ENCODE results near the gene USO1. TPM values are rescaled to one million over a fixed set of nuclear protein-coding genes. Genes with fewer than 3 reads are reported as not detected.
A peak's percentile ranks its signal among the peaks of the same experiment; 100 is the strongest.

Gene USO1, protein sequence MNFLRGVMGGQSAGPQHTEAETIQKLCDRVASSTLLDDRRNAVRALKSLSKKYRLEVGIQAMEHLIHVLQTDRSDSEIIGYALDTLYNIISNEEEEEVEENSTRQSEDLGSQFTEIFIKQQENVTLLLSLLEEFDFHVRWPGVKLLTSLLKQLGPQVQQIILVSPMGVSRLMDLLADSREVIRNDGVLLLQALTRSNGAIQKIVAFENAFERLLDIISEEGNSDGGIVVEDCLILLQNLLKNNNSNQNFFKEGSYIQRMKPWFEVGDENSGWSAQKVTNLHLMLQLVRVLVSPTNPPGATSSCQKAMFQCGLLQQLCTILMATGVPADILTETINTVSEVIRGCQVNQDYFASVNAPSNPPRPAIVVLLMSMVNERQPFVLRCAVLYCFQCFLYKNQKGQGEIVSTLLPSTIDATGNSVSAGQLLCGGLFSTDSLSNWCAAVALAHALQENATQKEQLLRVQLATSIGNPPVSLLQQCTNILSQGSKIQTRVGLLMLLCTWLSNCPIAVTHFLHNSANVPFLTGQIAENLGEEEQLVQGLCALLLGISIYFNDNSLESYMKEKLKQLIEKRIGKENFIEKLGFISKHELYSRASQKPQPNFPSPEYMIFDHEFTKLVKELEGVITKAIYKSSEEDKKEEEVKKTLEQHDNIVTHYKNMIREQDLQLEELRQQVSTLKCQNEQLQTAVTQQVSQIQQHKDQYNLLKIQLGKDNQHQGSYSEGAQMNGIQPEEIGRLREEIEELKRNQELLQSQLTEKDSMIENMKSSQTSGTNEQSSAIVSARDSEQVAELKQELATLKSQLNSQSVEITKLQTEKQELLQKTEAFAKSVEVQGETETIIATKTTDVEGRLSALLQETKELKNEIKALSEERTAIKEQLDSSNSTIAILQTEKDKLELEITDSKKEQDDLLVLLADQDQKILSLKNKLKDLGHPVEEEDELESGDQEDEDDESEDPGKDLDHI
- 100 to 1,000 TPM in 1 of 9 donors, 10 to 100 TPM in 8; 55.3 to 109 (median 71.4) TPM for total RNA-seq
- polyA plus RNA-seq = 100 to 1,000 TPM in 1 of 3 donors, 10 to 100 TPM in 2; 27.4 to 102 (median 29.4) TPM
- long read RNA-seq, donor 1, full-length matches to known transcripts = 6 of 38 reads
- long read RNA-seq, donor 1, partial matches to known transcripts = 32 of 38 reads
- long read RNA-seq, donor 1, other reads (novel, unspliced or antisense) = 0 of 38 reads
- long read RNA-seq, donor 2, full-length matches to known transcripts = 3 of 18 reads
- long read RNA-seq, donor 2, partial matches to known transcripts = 15 of 18 reads
- long read RNA-seq, donor 2, other reads (novel, unspliced or antisense) = 0 of 18 reads
- long read RNA-seq, donor 3, full-length matches to known transcripts = 9 of 9 reads
- long read RNA-seq, donor 3, partial matches to known transcripts = 0 of 9 reads
- long read RNA-seq, donor 3, other reads (novel, unspliced or antisense) = 0 of 9 reads
- long read RNA-seq, donor 4, full-length matches to known transcripts = 8 of 52 reads
- long read RNA-seq, donor 4, partial matches to known transcripts = 39 of 52 reads
- long read RNA-seq, donor 4, other reads (novel, unspliced or antisense) = 5 of 52 reads
- long read RNA-seq, donor 5, full-length matches to known transcripts = 123 of 137 reads
- long read RNA-seq, donor 5, partial matches to known transcripts = 5 of 137 reads
- long read RNA-seq, donor 5, other reads (novel, unspliced or antisense) = 9 of 137 reads
- long read RNA-seq, donor 6, full-length matches to known transcripts = 4 of 34 reads
- long read RNA-seq, donor 6, partial matches to known transcripts = 25 of 34 reads
- long read RNA-seq, donor 6, other reads (novel, unspliced or antisense) = 5 of 34 reads
- long read RNA-seq, donor 7, partial matches to known transcripts = 5 of 5 reads
- long read RNA-seq, donor 7, other reads (novel, unspliced or antisense) = 0 of 5 reads
- long read RNA-seq, donor 8, full-length matches to known transcripts = 5 of 24 reads
- long read RNA-seq, donor 8, partial matches to known transcripts = 19 of 24 reads
- long read RNA-seq, donor 8, other reads (novel, unspliced or antisense) = 0 of 24 reads
- long read RNA-seq, donor 9, full-length matches to known transcripts = 10 of 30 reads
- long read RNA-seq, donor 9, partial matches to known transcripts = 20 of 30 reads
- long read RNA-seq, donor 9, other reads (novel, unspliced or antisense) = 0 of 30 reads
- long read RNA-seq, donor 10, full-length matches to known transcripts = 2 of 2 reads
- long read RNA-seq, donor 10, partial matches to known transcripts = 0 of 2 reads
- long read RNA-seq, donor 10, other reads (novel, unspliced or antisense) = 0 of 2 reads

DNA sequence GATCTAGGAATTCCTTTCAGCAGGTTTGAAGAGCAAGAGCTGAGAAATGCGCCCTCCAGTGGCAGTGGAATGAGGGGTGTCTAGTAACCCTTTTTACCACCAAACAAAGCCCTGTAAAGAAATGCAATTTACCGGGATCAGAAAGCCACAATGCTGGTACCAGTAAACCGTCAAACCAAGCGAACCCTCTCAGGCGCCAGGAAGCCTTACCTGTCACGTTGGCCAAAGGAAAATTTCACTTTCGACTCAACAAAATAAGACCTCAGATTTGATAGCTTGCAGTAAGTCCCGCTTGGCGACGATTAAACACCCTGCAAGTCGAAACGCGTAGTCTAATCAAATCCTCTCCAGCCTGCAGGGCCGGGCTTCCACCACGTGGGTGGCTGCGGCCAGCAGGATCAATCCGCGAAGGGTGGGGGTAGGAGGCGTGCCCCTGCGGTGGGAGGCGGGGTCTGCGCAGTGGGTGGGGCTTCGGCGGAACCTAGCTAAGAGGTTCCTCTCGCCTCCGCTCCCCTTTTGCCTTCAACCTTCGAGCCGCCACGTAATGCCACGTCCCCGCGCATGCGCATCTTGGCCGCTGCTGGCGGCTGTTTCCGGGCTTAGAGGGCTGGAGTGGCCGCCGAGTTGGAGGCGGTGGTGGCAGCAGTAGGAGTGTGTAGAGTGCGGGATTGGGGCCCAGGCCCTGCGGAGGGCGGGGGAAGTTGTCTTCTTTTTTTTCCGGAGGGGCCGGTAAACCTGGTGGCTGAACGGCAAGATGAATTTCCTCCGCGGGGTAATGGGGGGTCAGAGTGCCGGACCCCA is at the start of gene USO1:
Gene USO1 (plus strand): TSS at position 512 of the 801 bp plus-strand sequence. CDS start 243 bp downstream, at position 755.
- H3K27ac ChIP-seq = peak within 1 kb of the TSS; percentile 83 to 99 (median 99)
- peaks cover 29 to 49% of the 10 kb centered on the region in 2 donors for H3K4me1 ChIP-seq (replicated peaks in 1 of 2)
- no peaks in the 10 kb centered on the region for H3K27me3 ChIP-seq
- DNase-seq = peak; percentile 99 to 100 (median 99)
- TF ChIP-seq, protein P1, sequence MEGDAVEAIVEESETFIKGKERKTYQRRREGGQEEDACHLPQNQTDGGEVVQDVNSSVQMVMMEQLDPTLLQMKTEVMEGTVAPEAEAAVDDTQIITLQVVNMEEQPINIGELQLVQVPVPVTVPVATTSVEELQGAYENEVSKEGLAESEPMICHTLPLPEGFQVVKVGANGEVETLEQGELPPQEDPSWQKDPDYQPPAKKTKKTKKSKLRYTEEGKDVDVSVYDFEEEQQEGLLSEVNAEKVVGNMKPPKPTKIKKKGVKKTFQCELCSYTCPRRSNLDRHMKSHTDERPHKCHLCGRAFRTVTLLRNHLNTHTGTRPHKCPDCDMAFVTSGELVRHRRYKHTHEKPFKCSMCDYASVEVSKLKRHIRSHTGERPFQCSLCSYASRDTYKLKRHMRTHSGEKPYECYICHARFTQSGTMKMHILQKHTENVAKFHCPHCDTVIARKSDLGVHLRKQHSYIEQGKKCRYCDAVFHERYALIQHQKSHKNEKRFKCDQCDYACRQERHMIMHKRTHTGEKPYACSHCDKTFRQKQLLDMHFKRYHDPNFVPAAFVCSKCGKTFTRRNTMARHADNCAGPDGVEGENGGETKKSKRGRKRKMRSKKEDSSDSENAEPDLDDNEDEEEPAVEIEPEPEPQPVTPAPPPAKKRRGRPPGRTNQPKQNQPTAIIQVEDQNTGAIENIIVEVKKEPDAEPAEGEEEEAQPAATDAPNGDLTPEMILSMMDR (IDR thresholded peaks at IDR 0.05) = peak; percentile 69 to 89 (median 80)
- TF ChIP-seq POLR2A (IDR thresholded peaks at IDR 0.05) = peak; percentile 92 to 99
- intact Hi-C loops (cut with DNase I) = loop anchor here in 1 of 2 donors (10.0 kb wide), 1 partner anchor 49 kb away; the partner anchor contains the start of gene G3BP2
- H3K36me3 ChIP-seq (replicated peaks in 1 of 2) = no peaks in the 10 kb centered on the region
- H3K9me3 ChIP-seq (replicated peaks in 1 of 3) = no peaks in the 10 kb centered on the region
- peak within 1 kb of the TSS; percentile 53 to 86 (median 62) for H3K4me3 ChIP-seq
- WGBS, 4 donors = 0% methylated on average over 23 to 48 of the region's 48 CpGs

DNA sequence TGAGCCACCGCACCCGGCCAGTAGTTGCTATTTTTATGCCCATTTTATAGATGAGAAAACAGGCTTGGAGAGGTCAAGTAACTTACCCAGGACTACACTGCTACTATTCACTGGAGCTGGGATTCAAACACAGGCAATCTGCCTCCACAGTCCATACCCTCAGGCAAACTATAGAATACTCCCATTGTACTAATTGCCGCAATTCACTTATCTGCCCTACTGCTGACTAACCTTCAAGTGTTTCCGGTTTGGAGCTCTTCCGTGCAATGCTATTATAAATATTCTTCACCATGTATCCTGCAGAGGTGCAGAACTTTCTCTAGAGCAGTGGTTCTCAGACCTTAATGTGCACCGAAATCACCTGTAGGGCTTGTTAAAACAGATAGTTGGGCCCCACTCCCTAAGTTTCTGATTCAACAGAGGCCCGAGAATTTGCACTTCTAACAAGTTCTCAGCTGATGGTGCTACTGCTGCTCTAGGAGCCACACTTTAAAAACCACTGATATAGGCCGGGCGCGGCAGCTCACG is 49.3 kb upstream of the USO1 start:
- Histone ChIP-seq H3K4me3 (no peak overlapping the region), H3K9me3 (replicated peaks in 1 of 3) (no peaks in the 10 kb centered on the region), H3K27me3 (no peaks in the 10 kb centered on the region), H3K4me1 (replicated peaks in 1 of 2) (peaks cover 13 to 27% of the 10 kb centered on the region in 2 donors), H3K27ac (no peak overlapping the region), H3K36me3 (replicated peaks in 1 of 2) (no peaks in the 10 kb centered on the region)
- no peak for DNase-seq
- 92 to 96% (median 95%) methylated on average over 11 of the region's 11 CpGs for WGBS, 4 donors
- intact Hi-C loops (cut with DNase I) = loop anchor here (5.0 to 10.0 kb wide), 2 partner anchors 42 to 50 kb away; partner anchors contain the start of gene USO1 (in 1 of the 2)
- TF ChIP-seq, protein P1 (IDR thresholded peaks at IDR 0.05) = no peak
- TF ChIP-seq POLR2A (IDR thresholded peaks at IDR 0.05) = no peak

Measured in adrenal gland (tissue), 19 donors.